DND-41 (cell line): ENCODE results near the gene MORN4.

Source experiments
- EZH2 ChIP-seq: IDR thresholded peaks from 3 replicates; pipeline ENCODE4 v1.6.1; 2012; ENCODE audit warnings: borderline replicate concordance, low read depth, mild to moderate bottlenecking, moderate library complexity, low read length, inconsistent platforms; ENCODE audit not compliant: severe bottlenecking
- TF ChIP-seq, protein P1 (sequence below): IDR thresholded peaks from 2 replicates; pipeline ENCODE4 v1.5.1; 2012; ENCODE audit warnings: borderline replicate concordance, low read length, moderate library complexity, mild to moderate bottlenecking; ENCODE audit not compliant: poor library complexity, severe bottlenecking; ENCODE audit errors: extremely low read depth

DNA sequence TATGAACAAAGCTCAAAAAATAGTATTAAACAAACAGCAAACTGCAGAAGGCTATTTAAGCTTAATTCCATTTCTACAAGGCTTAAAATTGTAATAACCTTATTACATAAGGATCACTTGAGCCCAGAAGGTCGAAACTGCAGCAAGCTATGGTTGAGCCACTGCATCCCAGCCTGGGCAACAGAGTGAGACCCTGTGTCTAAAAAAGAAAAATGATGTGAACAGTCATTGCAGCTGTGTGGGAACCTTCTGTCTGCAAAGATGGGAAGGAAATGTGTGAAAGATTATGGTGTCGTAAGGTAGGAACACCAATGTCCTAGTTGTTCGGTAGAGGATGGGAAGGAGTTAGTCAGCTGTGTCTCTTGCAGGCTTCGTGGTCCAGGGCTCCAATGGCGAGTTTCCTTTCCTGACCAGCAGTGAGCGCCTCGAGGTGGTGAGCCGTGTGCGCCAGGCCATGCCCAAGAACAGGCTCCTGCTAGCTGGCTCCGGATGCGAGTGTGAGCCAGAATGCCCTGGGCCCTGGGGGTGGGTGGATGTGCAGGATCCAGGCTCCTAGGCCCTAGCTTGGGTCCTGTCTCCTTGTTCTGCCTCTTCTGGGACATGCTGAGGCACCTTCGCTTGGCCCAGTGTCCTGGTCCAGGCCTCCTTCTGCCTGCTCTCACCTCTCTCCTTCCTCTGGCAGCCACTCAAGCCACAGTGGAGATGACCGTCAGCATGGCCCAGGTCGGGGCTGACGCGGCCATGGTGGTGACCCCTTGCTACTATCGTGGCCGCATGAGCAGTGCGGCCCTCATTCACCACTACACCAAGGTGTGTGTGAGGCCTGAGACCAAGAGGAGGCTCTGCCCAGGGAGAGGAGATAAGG is 34.7 kb downstream of the MORN4 start:
- TF ChIP-seq, protein P1, sequence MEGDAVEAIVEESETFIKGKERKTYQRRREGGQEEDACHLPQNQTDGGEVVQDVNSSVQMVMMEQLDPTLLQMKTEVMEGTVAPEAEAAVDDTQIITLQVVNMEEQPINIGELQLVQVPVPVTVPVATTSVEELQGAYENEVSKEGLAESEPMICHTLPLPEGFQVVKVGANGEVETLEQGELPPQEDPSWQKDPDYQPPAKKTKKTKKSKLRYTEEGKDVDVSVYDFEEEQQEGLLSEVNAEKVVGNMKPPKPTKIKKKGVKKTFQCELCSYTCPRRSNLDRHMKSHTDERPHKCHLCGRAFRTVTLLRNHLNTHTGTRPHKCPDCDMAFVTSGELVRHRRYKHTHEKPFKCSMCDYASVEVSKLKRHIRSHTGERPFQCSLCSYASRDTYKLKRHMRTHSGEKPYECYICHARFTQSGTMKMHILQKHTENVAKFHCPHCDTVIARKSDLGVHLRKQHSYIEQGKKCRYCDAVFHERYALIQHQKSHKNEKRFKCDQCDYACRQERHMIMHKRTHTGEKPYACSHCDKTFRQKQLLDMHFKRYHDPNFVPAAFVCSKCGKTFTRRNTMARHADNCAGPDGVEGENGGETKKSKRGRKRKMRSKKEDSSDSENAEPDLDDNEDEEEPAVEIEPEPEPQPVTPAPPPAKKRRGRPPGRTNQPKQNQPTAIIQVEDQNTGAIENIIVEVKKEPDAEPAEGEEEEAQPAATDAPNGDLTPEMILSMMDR, result no peak
- TF ChIP-seq EZH2, result no peak
